K562 (cell line): ENCODE results near the gene OPA3. TPM values are rescaled to one million over a fixed set of nuclear protein-coding genes. Genes with fewer than 3 reads are reported as not detected.

ENCODE experiments used
- ATAC-seq: fragments of 200-7000 bp; cut with Tn5 transposase; 3 replicates; pipeline ENCODE4 v1.9.1; 2020; ENCODE audit warnings: moderate library complexity
- BruUV-seq: library from RNA; stranded (reverse); fragments of 400-500 nt; replicated peaks from 2 replicates; lab custom pipeline; 2021; lab: Mats Ljungman, UMichigan
- CTCF ChIA-PET: fragments of 300-600 bp; formaldehyde crosslinking; extraction: SDS; loops from one replicate; lab custom pipeline; 2021; ENCODE audit warnings: low intra/inter-chr PET ratio; lab: Yijun Ruan, JAX
- POLR2A ChIA-PET: fragments of 300-600, 350-650 bp; sonication (Branson Sonifier 250); formaldehyde crosslinking; extraction: SDS; loops from one replicate; lab custom pipeline; 2021; ENCODE audit warnings: antibody characterized with exemption, inconsistent platforms; lab: Yijun Ruan, JAX
- DNase-seq, 4 experiments: peaks; one replicate each; pipeline versions ENCODE4 v3.0.0 to v3.0.0-alpha.2; 2011 to 2018; ENCODE audit warnings: low spot score in 3 of 4, mixed read lengths in 3 of 4; ENCODE audit errors: extremely low read depth in 1 of 4
- FAIRE-seq: peaks from 2 replicates; lab custom pipeline; 2011; peaks lifted over from hg19 to GRCh38; lab: Jason Lieb, UNC
- H2AFZ ChIP-seq: 2 replicates; pipeline ENCODE4 v1.6.0; 2011; ENCODE audit warnings: low read depth, low read length, control low read depth, inconsistent platforms
- H3K27ac ChIP-seq: fragments of 200-600 bp; 3 replicates; pipeline ENCODE4 v1.8.0; 2011; ENCODE audit warnings: low read depth, mild to moderate bottlenecking, control low read depth, inconsistent platforms, low read length, moderate library complexity, mixed read lengths; ENCODE audit errors: extremely low read depth
- H3K27me3 ChIP-seq, 2 experiments: fragments of 300-600 bp in 1 of 2; 2 replicates in 1 of 2; 3 replicates in 1 of 2; pipeline versions ENCODE4 v1.6.0 to v1.8.0; 2011; ENCODE audit warnings: inconsistent platforms in 2 of 2, low read length in 2 of 2, mild to moderate bottlenecking in 1 of 2, mixed read lengths in 1 of 2, moderate library complexity in 1 of 2; ENCODE audit not compliant: control insufficient read depth in 2 of 2, insufficient read depth in 2 of 2
- H3K36me3 ChIP-seq: fragments of 300-600 bp; 3 replicates; pipeline ENCODE4 v1.8.0; 2011; ENCODE audit warnings: mild to moderate bottlenecking, low read length, inconsistent platforms; ENCODE audit not compliant: control insufficient read depth, insufficient read depth
- H3K4me1 ChIP-seq, 2 experiments: fragments of 200-600 bp in 1 of 2; replicated peaks in 1 of 2; 2 replicates in 1 of 2; 3 replicates in 1 of 2; pipeline versions ENCODE4 v1.5.1 to v1.8.0; 2011; ENCODE audit warnings: inconsistent platforms in 2 of 2, low read length in 2 of 2, mild to moderate bottlenecking in 1 of 2, mixed read lengths in 1 of 2, moderate library complexity in 1 of 2; ENCODE audit not compliant: control insufficient read depth in 2 of 2, insufficient read depth in 2 of 2
- H3K4me2 ChIP-seq: 2 replicates; pipeline ENCODE4 v1.6.1; 2011; ENCODE audit warnings: low read length, control low read depth, inconsistent platforms, mixed read lengths; ENCODE audit not compliant: insufficient read depth
- H3K4me3 ChIP-seq: fragments of 200-600 bp; sonication (generic), shearing (Covaris generic); 2 replicates; pipeline ENCODE4 v1.5.1; 2016; ENCODE audit warnings: control low read depth, inconsistent platforms
- H3K79me2 ChIP-seq: fragments of 200-600 bp; 3 replicates; pipeline ENCODE4 v1.8.0; 2011; ENCODE audit warnings: low read length, inconsistent platforms; ENCODE audit not compliant: control insufficient read depth, insufficient read depth
- H3K9ac ChIP-seq, 2 experiments: 2 replicates each; pipeline versions ENCODE4 v1.6.0 to v1.6.1; 2011; ENCODE audit warnings: low read depth in 2 of 2, low read length in 2 of 2, control low read depth in 1 of 2, inconsistent platforms in 1 of 2, mild to moderate bottlenecking in 1 of 2, mixed read lengths in 1 of 2; ENCODE audit not compliant: insufficient read depth in 1 of 2
- H3K9me1 ChIP-seq: one replicate; pipeline ENCODE4 v1.6.0; 2011; ENCODE audit warnings: inconsistent platforms, mild to moderate bottlenecking, low read length, moderate library complexity; ENCODE audit not compliant: control insufficient read depth, insufficient read depth
- H3K9me3 ChIP-seq: replicated peaks from 2 replicates; pipeline ENCODE4 v1.5.1; 2011; ENCODE audit warnings: low read depth, low read length, inconsistent platforms; ENCODE audit not compliant: control insufficient read depth, insufficient read depth
- H4K20me1 ChIP-seq: replicated peaks from 2 replicates; pipeline ENCODE4 v1.6.1; 2011; ENCODE audit warnings: low read length, inconsistent platforms, mixed read lengths; ENCODE audit not compliant: control insufficient read depth, insufficient read depth
- C11orf30 ChIP-seq: fragments of 450-650 bp; IDR thresholded peaks from 2 replicates; pipeline ENCODE4 v1.6.1; 2016; ENCODE audit warnings: low read depth, mild to moderate bottlenecking
- CBFA2T3 ChIP-seq: fragments of 450-650 bp; IDR thresholded peaks from 2 replicates; pipeline ENCODE4 v1.6.1; 2017
- E2F5 ChIP-seq: sonication (generic); formaldehyde crosslinking; IDR thresholded peaks from 2 replicates; pipeline ENCODE4 v1.8.0; 2022; ENCODE audit warnings: mild to moderate bottlenecking, missing genetic modification reagents
- EGR1 ChIP-seq: fragments of 450-650 bp; conservative IDR thresholded peaks from 2 replicates; pipeline ENCODE4 v1.6.1; 2017; ENCODE audit warnings: mild to moderate bottlenecking
- HNRNPL ChIP-seq: fragments of 200-400 bp; formaldehyde crosslinking; IDR thresholded peaks from 2 replicates; pipeline ENCODE4 v1.6.1; 2017; ENCODE audit warnings: low read depth, mild to moderate bottlenecking, low read length
- KAT7 ChIP-seq: sonication (generic); formaldehyde crosslinking; IDR thresholded peaks from 2 replicates; pipeline ENCODE4 v1.8.0; 2022; ENCODE audit warnings: missing genetic modification reagents, mild to moderate bottlenecking, borderline replicate concordance
- KDM4B ChIP-seq, 2 experiments: fragments of 450-650 bp in 1 of 2; sonication (generic) in 1 of 2; IDR thresholded peaks; 2 replicates each; pipeline ENCODE4 v1.6.1; 2016 to 2017; ENCODE audit warnings: borderline replicate concordance in 2 of 2, antibody characterized with exemption in 1 of 2, low read depth in 1 of 2, mild to moderate bottlenecking in 1 of 2
- NEUROD1 ChIP-seq: fragments of 150-350 bp; IDR thresholded peaks from 2 replicates; pipeline ENCODE4 v1.6.1; 2014; ENCODE audit warnings: borderline replicate concordance, low read length, low read depth; ENCODE audit not compliant: partially characterized antibody
- POLR2A ChIP-seq: fragments of 450-650 bp; conservative IDR thresholded peaks from 2 replicates; pipeline ENCODE4 v1.6.1; 2016
- POLR3A ChIP-seq: IDR thresholded peaks from 2 replicates; pipeline ENCODE4 v1.6.1; 2011; ENCODE audit warnings: borderline replicate concordance, mild to moderate bottlenecking, moderate library complexity; ENCODE audit not compliant: insufficient read length, insufficient read depth; ENCODE audit errors: extremely low read depth
- PURB ChIP-seq: sonication (generic); formaldehyde crosslinking; IDR thresholded peaks from 2 replicates; pipeline ENCODE4 v1.9.0; 2021; ENCODE audit warnings: low read depth, mild to moderate bottlenecking, missing genetic modification reagents
- TEAD2 ChIP-seq: fragments of 450-650 bp; IDR thresholded peaks from 2 replicates; pipeline ENCODE4 v1.6.1; 2016; ENCODE audit warnings: missing genetic modification characterization, control low read depth, missing compliant biosample characterization
- XRCC3 ChIP-seq: fragments of 450-650 bp; IDR thresholded peaks from 2 replicates; pipeline ENCODE4 v1.6.1; 2017; ENCODE audit warnings: mild to moderate bottlenecking, moderate library complexity
- ZNF24 ChIP-seq: fragments of 450-650 bp; IDR thresholded peaks from 2 replicates; pipeline ENCODE4 v1.6.1; 2016
- WGBS: fragments of 100-300 bp; shearing (Covaris generic); methylation state at CpG from one replicate; pipeline ENCODE4 v1.1.6; 2016; ENCODE audit warnings: low coverage, mixed read lengths; ENCODE audit not compliant: insufficient coverage; ENCODE audit errors: missing lambda C conversion rate; 5-methylcytosine and 5-hydroxymethylcytosine counted together
- in situ Hi-C: fragments of 300-500 bp; cut with MboI; formaldehyde crosslinking; loops from 4 replicates; pipeline ENCODE4 v1.15.0; 2018; ENCODE audit warnings: inconsistent platforms, mixed read lengths
- intact Hi-C: fragments of 100-400 bp; cut with micrococcal nuclease; formaldehyde crosslinking; loops from 2 replicates; pipeline ENCODE4 v1.14.2; 2022
- polyA plus RNA-seq, 8 experiments: library from polyadenylated mRNA; depleted of rRNA in 4 of 8; stranded (reverse) in 5 of 8; unstranded in 3 of 8; fragments of >200 nt; fragmentation: Nextera tagmentation in 2 of 8; fragmentation: Illumina TruSeq in 1 of 8; extraction: Ambion mirVana in 2 of 8; extraction: Trizol in 1 of 8; gene quantifications; 2 replicates each; pipeline versions ENCODE4 v1.2.1 to v1.2.3, GENCODE V29; 2011 to 2014; ENCODE audit warnings: inconsistent platforms in 1 of 8, missing spikeins in 1 of 8
- total RNA-seq, 7 experiments: library from RNA; depleted of rRNA in 6 of 7; stranded (reverse); fragments of >200 nt in 6 of 7; fragmentation: Illumina TruSeq in 2 of 7; extraction: Trizol in 2 of 7; gene quantifications; 2 replicates each; pipeline versions ENCODE4 v1.2.1 to v1.2.3, GENCODE V29; 2011 to 2021; ENCODE audit warnings: low replicate concordance in 1 of 7
- TF ChIP-seq, protein P1 (sequence below): fragments of 450-650 bp; formaldehyde crosslinking; IDR thresholded peaks from 2 replicates; pipeline ENCODE4 v1.4.0; 2020; ENCODE audit warnings: mild to moderate bottlenecking

The OPA3 gene
- total and polyA plus RNA-seq, 9 of the 15 experiments (the other 6 are each of a cell fraction or from before 2014, with no cell fraction given) = 1.4 to 18.8 (median 9.0) TPM

GRCh38 chr19:45623984-45624383 is 39.4 kb upstream of the OPA3 start:
- TF ChIP-seq ZNF24 (peak; percentile 94), NEUROD1 (no peak), PURB (CRISPR knock-in tag) (no peak)
- no peak for ATAC-seq
- CTCF ChIA-PET = no interaction called here

GRCh38 chr19:45621976-45622503 is 37.4 kb upstream of the OPA3 start:
- H3K4me1 ChIP-seq = peaks cover 0 to 6% of the 10 kb centered on the region in 2 experiments; a peak in 2 of 5 replicates
- no peak overlapping the region for H2AFZ ChIP-seq
- H3K27ac ChIP-seq = no peak overlapping the region
- DNase-seq (no peak), FAIRE-seq (no peak), ATAC-seq (no peak)
- H3K36me3 ChIP-seq = peaks cover 64% of the 10 kb centered on the region; the same call in 2 of the 3 replicates
- no peaks in the 10 kb centered on the region for H3K79me2 ChIP-seq
- H4K20me1 ChIP-seq = no peaks in the 10 kb centered on the region
- intact Hi-C loops = no loop called here
- H3K9me1 ChIP-seq = no peaks in the 10 kb centered on the region
- H3K27me3 ChIP-seq = no peaks in the 10 kb centered on the region
- POLR2A ChIA-PET = no interaction called here
- H3K9me3 ChIP-seq = no peaks in the 10 kb centered on the region
- no peak overlapping the region for H3K4me2 ChIP-seq
- H3K4me3 ChIP-seq = no peak overlapping the region
- WGBS = 58% methylated on average over 6 of the region's 6 CpGs
- CTCF ChIA-PET = no interaction called here
- H3K9ac ChIP-seq = no peak overlapping the region
- in situ Hi-C loops = no loop called here
- BruUV-seq = no TSS peak
- TF ChIP-seq CBFA2T3 (0 out of 2 replicates have a peak, but pooled peaks have one; percentile 11), KAT7 (CRISPR knock-in tag) (no peak), KDM4B (IDR thresholded peaks at IDR 0.05; ENCODE audit: borderline replicate concordance in 2 of 2, low read depth in 1 of 2) (no peak), HNRNPL (no peak), EGR1 (peak; percentile 23), POLR2A (0 out of 2 replicates have a peak, but pooled peaks have one; percentile 11), XRCC3 (no peak), TEAD2 (tag) (no peak), POLR3A (no peak), C11orf30 (no peak), E2F5 (CRISPR knock-in tag) (no peak)
- TF ChIP-seq, protein P1, sequence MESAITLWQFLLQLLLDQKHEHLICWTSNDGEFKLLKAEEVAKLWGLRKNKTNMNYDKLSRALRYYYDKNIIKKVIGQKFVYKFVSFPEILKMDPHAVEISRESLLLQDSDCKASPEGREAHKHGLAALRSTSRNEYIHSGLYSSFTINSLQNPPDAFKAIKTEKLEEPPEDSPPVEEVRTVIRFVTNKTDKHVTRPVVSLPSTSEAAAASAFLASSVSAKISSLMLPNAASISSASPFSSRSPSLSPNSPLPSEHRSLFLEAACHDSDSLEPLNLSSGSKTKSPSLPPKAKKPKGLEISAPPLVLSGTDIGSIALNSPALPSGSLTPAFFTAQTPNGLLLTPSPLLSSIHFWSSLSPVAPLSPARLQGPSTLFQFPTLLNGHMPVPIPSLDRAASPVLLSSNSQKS (CRISPR knock-in tag) = no peak

More at GRCh38 chr19:45623984-45624383, 39.4 kb upstream of the OPA3 start:
- H3K79me2 ChIP-seq = no peaks in the 10 kb centered on the region
- peaks cover 0 to 6% of the 10 kb centered on the region in 2 experiments; a peak in 2 of 5 replicates for H3K4me1 ChIP-seq
- intact Hi-C loops = no loop called here
- no peak overlapping the region for H3K4me3 ChIP-seq
- no peak for FAIRE-seq
- 64% methylated on average over 1 of the region's 1 CpG for WGBS
- no peak overlapping the region for H3K27ac ChIP-seq
- H3K9me3 ChIP-seq = no peaks in the 10 kb centered on the region
- no peak overlapping the region for H3K4me2 ChIP-seq
- H3K9ac ChIP-seq = no peak overlapping the region
- BruUV-seq = no TSS peak
- no peaks in the 10 kb centered on the region for H3K9me1 ChIP-seq
- no peaks in the 10 kb centered on the region for H3K27me3 ChIP-seq
- H3K36me3 ChIP-seq = peaks cover 65% of the 10 kb centered on the region; the same call in 2 of the 3 replicates
- no peak overlapping the region for H2AFZ ChIP-seq
- POLR2A ChIA-PET = interaction anchor here (0.9 kb wide), 1 partner anchor 22 kb away, joined by 4 read pairs; no protein-coding TSS in a partner anchor
- H4K20me1 ChIP-seq = no peaks in the 10 kb centered on the region
- in situ Hi-C loops = no loop called here
- DNase-seq = no peak
